Measurements from ENCODE around the gene CLK3.
A peak's percentile ranks its signal among the peaks of the same experiment; 100 is the strongest.
"Not testable (repeated sequence)": the region's sequence is repeated elsewhere in the genome, so short reads cannot be mapped to it uniquely, and the experiment has no call there.

CLK3 gene

GRCh38 chr15:74616996-74617395, 1.4 kb downstream of the CLK3 start:
- no peak for DNase-seq (ENCODE audit: low read depth)
- peak overlapping the region; percentile 100 for H3K4me3 ChIP-seq (ENCODE audit: low read depth, low read length)

GRCh38 chr15:74618841-74619596, 3.4 kb downstream of the CLK3 start:
- DNase-seq (ENCODE audit: low read depth), result no peak
- no peak overlapping the region for H3K4me3 ChIP-seq (ENCODE audit: low read depth, low read length)

GRCh38 chr15:74619916-74620635, 4.4 kb downstream of the CLK3 start:
- no peak overlapping the region for H3K4me3 ChIP-seq (ENCODE audit: low read depth, low read length)
- DNase-seq (ENCODE audit: low read depth), result no peak

GRCh38 chr15:74620636-74621545, 5.3 kb downstream of the CLK3 start:
- DNase-seq (ENCODE audit: low read depth), result no peak
- H3K4me3 ChIP-seq (ENCODE audit: low read depth, low read length), result no peak overlapping the region

- no peak for DNase-seq (ENCODE audit: low read depth)
- H3K4me3 ChIP-seq (ENCODE audit: low read depth, low read length), result no peak overlapping the region
Measured at GRCh38 chr15:74621546-74621920, 5.9 kb downstream of the CLK3 start.

GRCh38 chr15:74621936-74622335, 6.3 kb downstream of the CLK3 start:
- H3K4me3 ChIP-seq (ENCODE audit: low read depth, low read length), result no peak overlapping the region
- DNase-seq (ENCODE audit: low read depth), result no peak

GRCh38 chr15:74622758-74623157, 7.1 kb downstream of the CLK3 start:
- no peak overlapping the region for H3K4me3 ChIP-seq (ENCODE audit: low read depth, low read length)
- DNase-seq (ENCODE audit: low read depth), result no peak

GRCh38 chr15:74624020-74624602, 8.5 kb downstream of the CLK3 start:
- no peak for DNase-seq (ENCODE audit: low read depth)
- H3K4me3 ChIP-seq (ENCODE audit: low read depth, low read length), result no peak overlapping the region

GRCh38 chr15:74625693-74626092, 10.1 kb downstream of the CLK3 start:
- DNase-seq (ENCODE audit: low read depth), result no peak
- no peak overlapping the region for H3K4me3 ChIP-seq (ENCODE audit: low read depth, low read length)

GRCh38 chr15:74626336-74626735, 10.7 kb downstream of the CLK3 start:
- no peak overlapping the region for H3K4me3 ChIP-seq (ENCODE audit: low read depth, low read length)
- DNase-seq (ENCODE audit: low read depth), result no peak

- H3K4me3 ChIP-seq (ENCODE audit: low read depth, low read length), result no peak overlapping the region
- no peak for DNase-seq (ENCODE audit: low read depth)
Measured at GRCh38 chr15:74626752-74627692, 11.4 kb downstream of the CLK3 start.

- H3K4me3 ChIP-seq (ENCODE audit: low read depth, low read length), result no peak overlapping the region
- no peak for DNase-seq (ENCODE audit: low read depth)
Measured at GRCh38 chr15:74627766-74628165, 12.1 kb downstream of the CLK3 start.

- H3K4me3 ChIP-seq (ENCODE audit: low read depth, low read length), result no peak overlapping the region
- no peak for DNase-seq (ENCODE audit: low read depth)
Measured at GRCh38 chr15:74628199-74628598, 12.6 kb downstream of the CLK3 start.

- DNase-seq (ENCODE audit: low read depth), result no peak
- H3K4me3 ChIP-seq (ENCODE audit: low read depth, low read length), result no peak overlapping the region
Measured at GRCh38 chr15:74628949-74629348, 13.3 kb downstream of the CLK3 start.

- H3K4me3 ChIP-seq (ENCODE audit: low read depth, low read length); DNase-seq (ENCODE audit: low read depth): not testable (repeated sequence)
Measured at GRCh38 chr15:74629696-74630095, 14.1 kb downstream of the CLK3 start.

GRCh38 chr15:74630284-74631086, 14.8 kb downstream of the CLK3 start:
- DNase-seq (ENCODE audit: low read depth), result no peak

GRCh38 chr15:74631087-74631385, 15.4 kb downstream of the CLK3 start:
- no peak for DNase-seq (ENCODE audit: low read depth)
- H3K4me3 ChIP-seq (ENCODE audit: low read depth, low read length), result no peak overlapping the region

More at GRCh38 chr15:74630284-74631086, 14.8 kb downstream of the CLK3 start:
- H3K4me3 ChIP-seq (ENCODE audit: low read depth, low read length), result no peak overlapping the region

GRCh38 chr15:74631408-74631807, 15.8 kb downstream of the CLK3 start:
- H3K4me3 ChIP-seq (ENCODE audit: low read depth, low read length), result no peak overlapping the region
- no peak for DNase-seq (ENCODE audit: low read depth)

All from skeletal muscle cell (primary cell).